H1 (cell line): ENCODE measurements around the gene RNF208.

ENCODE experiments used
- CHD1 ChIP-seq: IDR thresholded peaks from 2 replicates; pipeline ENCODE4 v1.6.1; 2012; ENCODE audit warnings: low read depth, low read length, improper control_type of control experiment
- CREB1 ChIP-seq: IDR thresholded peaks from 2 replicates; pipeline ENCODE4 v1.6.1; 2012; ENCODE audit warnings: inconsistent platforms
- CTCF ChIP-seq, 3 experiments: IDR thresholded peaks; 1 replicate in 2 of 3; 2 replicates in 1 of 3; pipeline versions ENCODE4 v1.5.1 to v1.6.1; 2011; ENCODE audit warnings: low read length in 3 of 3, mild to moderate bottlenecking in 3 of 3, inconsistent platforms in 2 of 3, low read depth in 1 of 3, moderate library complexity in 1 of 3; ENCODE audit not compliant: insufficient read depth in 1 of 3; ENCODE audit errors: control extremely low read depth in 1 of 3
- EP300 ChIP-seq, 2 experiments: IDR thresholded peaks; 1 replicate in 1 of 2; 2 replicates in 1 of 2; pipeline ENCODE4 v1.6.1; 2011 to 2012; ENCODE audit warnings: low read depth in 2 of 2, low read length in 2 of 2, mild to moderate bottlenecking in 2 of 2, borderline replicate concordance in 1 of 2, inconsistent platforms in 1 of 2, moderate library complexity in 1 of 2
- EZH2 ChIP-seq: fragments of 200-600 bp; sonication (generic); IDR thresholded peaks from 2 replicates; pipeline ENCODE4 v1.7.1; 2012; ENCODE audit warnings: low read depth, mild to moderate bottlenecking, moderate library complexity, low read length, inconsistent platforms; ENCODE audit not compliant: severe bottlenecking
- JUN ChIP-seq: IDR thresholded peaks from 2 replicates; pipeline ENCODE4 v1.6.1; 2011; ENCODE audit warnings: low read depth, mild to moderate bottlenecking, improper control_type of control experiment, low read length
- POLR2A ChIP-seq, 2 experiments: IDR thresholded peaks; 1 replicate in 1 of 2; 2 replicates in 1 of 2; pipeline ENCODE4 v1.6.1; 2011; ENCODE audit warnings: low read depth in 2 of 2, low read length in 2 of 2, mild to moderate bottlenecking in 2 of 2; ENCODE audit errors: control extremely low read depth in 1 of 2
- RAD21 ChIP-seq, 2 experiments: IDR thresholded peaks in 1 of 2; conservative IDR thresholded peaks in 1 of 2; 2 replicates each; pipeline ENCODE4 v1.6.1; 2011; ENCODE audit warnings: low read depth in 2 of 2, low read length in 2 of 2, improper control_type of control experiment in 1 of 2, inconsistent platforms in 1 of 2, mild to moderate bottlenecking in 1 of 2, moderate library complexity in 1 of 2
- RBBP5 ChIP-seq: IDR thresholded peaks from 2 replicates; pipeline ENCODE4 v1.7.1; 2012; ENCODE audit warnings: low read depth, mild to moderate bottlenecking, inconsistent platforms, low read length, moderate library complexity, borderline replicate concordance
- SIX5 ChIP-seq: IDR thresholded peaks from 2 replicates; pipeline ENCODE4 v1.6.1; 2011; ENCODE audit warnings: mild to moderate bottlenecking, low read depth, low read length
- SP1 ChIP-seq: IDR thresholded peaks from 2 replicates; pipeline ENCODE4 v1.6.1; 2011; ENCODE audit warnings: low read depth, low read length
- USF2 ChIP-seq: IDR thresholded peaks from 2 replicates; pipeline ENCODE4 v1.6.1; 2011; ENCODE audit warnings: low read length, improper control_type of control experiment

- TF ChIP-seq CTCF (IDR thresholded peaks at IDR 0.05; ENCODE audit: control extremely low read depth in 1 of 3, insufficient read depth in 1 of 3, low read depth in 1 of 3, low read length in 3 of 3) (no peak), CREB1 (no peak), RBBP5 (no peak), SP1 (no peak), CHD1 (no peak), POLR2A (IDR thresholded peaks at IDR 0.05; ENCODE audit: control extremely low read depth in 1 of 2, low read depth in 2 of 2, low read length in 2 of 2) (no peak), USF2 (no peak), RAD21 (IDR thresholded peaks at IDR 0.05 in 1 of 2, conservative IDR thresholded peaks at IDR 0.05 in 1 of 2; ENCODE audit: low read depth in 2 of 2, low read length in 2 of 2) (no peak), SIX5 (no peak), EP300 (IDR thresholded peaks at IDR 0.05; ENCODE audit: borderline replicate concordance in 1 of 2, low read depth in 2 of 2, low read length in 2 of 2) (no peak), EZH2 (no peak), JUN (no peak)
Measured at GRCh38 chr9:137265496-137266161, 43.6 kb upstream of the RNF208 start.
